ENCODE data around the gene LAMA2.

The LAMA2 gene

GRCh38 chr6:129096651-129097290 lies 213.8 kb downstream of the LAMA2 start:
- DNase-seq = no peak

GRCh38 chr6:129098061-129098553 lies 215.2 kb downstream of the LAMA2 start:
- no peak for DNase-seq

GRCh38 chr6:129099696-129100095 lies 216.8 kb downstream of the LAMA2 start:
- DNase-seq = no peak

- no peak for DNase-seq
Observed at GRCh38 chr6:129100164-129100563, 217.2 kb downstream of the LAMA2 start.

GRCh38 chr6:129102741-129103140 lies 219.8 kb downstream of the LAMA2 start:
- no peak for DNase-seq

GRCh38 chr6:129104131-129104530 lies 221.2 kb downstream of the LAMA2 start:
- no peak for DNase-seq

DNA sequence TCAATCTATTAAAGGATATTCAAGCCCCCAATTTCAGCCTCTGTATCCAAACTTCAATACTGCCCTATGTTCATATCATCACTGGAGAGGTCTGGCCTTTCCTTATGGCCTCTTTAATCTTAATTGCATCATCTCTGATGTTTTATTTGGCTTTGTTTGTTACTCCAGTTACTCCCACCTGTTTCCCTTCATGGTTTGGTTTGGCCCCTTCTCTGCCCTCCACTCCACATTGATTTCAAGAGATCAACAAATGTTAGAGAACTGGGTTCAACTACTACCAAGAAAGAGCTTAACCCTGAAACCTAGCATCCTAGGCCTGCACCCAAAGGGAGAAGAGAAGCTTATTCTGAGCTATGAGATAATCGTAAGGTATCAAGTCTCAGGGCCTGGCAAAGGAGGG lies 221.6 kb downstream of the LAMA2 start:
- DNase-seq = no peak

GRCh38 chr6:129105035-129105434 lies 222.1 kb downstream of the LAMA2 start:
- no peak for DNase-seq

DNA sequence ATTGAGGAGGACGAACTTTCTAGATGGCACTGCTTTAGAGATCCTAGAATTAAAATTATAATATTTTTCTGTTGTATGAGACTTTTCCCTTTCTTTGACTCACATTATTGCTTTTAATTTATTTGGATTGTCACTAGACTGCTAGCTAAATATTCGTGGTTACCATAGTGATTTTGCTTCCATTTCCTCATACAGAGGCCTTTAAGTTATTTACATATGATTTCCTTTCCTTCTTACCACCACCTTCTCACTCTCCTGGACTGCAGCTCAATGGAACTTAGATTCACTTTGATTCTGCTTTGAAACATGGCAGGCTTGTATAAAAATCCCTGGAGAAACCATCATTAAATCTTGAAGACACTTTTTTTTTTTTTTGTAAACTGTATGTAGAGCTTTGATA lies 222.9 kb downstream of the LAMA2 start:
- DNase-seq = no peak

DNA sequence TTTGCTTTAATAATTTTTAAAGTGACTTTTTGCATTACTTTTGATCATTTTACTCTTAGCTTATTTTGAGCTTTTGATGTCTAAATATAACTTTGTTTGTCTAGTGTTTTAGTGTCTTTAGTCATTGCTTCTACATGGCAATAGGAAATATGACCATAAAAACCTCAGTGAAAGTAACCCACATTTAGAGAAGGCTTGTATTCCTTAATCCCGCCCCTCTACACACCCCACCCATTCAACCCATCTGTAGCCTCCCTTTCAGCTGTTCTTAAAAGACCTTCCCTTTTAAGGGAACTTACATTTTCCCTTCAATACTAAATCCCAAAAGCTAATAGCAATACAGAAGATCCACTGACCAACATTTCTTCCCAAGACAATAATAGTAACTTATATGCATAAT lies 225.4 kb downstream of the LAMA2 start:
- DNase-seq = no peak

DNA sequence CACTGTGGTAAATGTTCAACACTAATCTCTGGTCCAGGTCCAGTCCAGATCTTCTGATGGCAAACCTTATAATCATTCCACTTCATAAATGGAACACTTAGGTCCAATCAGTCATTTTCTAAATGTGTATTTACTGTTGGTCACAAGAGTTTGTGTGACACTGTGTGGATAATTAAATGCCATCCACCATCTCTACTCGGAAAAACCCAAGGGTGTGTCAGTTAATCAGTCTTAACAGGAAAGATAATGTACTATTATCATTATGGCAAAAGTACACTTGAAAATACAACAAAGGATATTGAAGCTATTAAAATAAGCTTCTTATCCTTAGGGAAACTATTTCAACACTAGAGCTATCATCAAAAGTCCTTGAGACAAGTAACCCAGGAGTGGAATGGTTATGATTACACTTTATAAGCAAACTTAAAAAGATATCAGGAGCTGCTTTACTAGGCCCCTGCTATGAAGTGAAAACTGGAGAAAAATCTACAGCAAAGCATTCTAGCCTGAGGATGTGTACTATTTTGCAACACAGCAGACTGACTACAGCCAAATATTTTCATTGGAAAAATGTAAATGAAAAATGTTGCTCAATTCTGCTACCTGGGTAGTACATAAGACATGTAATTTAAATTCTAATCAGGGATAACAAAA lies 227.9 kb downstream of the LAMA2 start:
- no peak for DNase-seq

DNA sequence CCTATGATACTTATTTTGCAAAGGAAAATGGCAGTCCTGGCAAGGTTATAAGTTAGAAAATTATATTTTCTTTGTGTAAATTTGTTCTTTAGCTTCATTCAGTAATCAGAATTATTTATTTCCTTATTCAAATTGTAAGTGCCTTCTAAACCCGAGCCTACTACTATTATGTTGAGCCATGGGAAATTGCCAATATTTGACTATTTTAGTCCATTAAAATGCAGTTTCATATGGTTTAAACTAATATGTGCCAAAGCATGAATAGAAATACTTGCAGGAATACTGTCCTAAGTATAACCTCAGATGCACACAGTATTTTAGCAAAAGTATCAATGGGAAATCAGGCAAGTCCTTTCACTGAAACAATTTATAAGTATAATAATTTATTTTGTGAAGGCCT lies 228.4 kb downstream of the LAMA2 start:
- DNase-seq = no peak

DNA sequence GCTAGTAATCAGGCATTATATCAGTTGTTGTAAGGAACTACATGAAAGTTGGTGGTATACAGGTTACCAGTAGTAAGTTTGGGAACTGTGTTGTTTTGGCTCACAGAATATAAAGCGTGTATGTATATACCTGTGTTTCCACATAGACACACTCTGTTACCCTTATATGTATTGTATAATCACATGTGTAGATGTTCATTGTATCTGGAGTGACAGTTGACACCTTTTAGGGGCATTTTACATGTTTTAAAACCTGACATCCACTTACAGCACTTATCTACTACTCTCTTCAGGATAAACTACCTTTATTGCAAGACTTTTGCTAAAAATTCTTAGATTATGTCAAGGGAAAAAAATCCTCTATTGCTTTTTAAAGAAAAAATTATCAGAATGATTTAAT lies 228.9 kb downstream of the LAMA2 start:
- no peak for DNase-seq

- DNase-seq = no peak
Observed at GRCh38 chr6:129112591-129112990, 229.7 kb downstream of the LAMA2 start.

DNA sequence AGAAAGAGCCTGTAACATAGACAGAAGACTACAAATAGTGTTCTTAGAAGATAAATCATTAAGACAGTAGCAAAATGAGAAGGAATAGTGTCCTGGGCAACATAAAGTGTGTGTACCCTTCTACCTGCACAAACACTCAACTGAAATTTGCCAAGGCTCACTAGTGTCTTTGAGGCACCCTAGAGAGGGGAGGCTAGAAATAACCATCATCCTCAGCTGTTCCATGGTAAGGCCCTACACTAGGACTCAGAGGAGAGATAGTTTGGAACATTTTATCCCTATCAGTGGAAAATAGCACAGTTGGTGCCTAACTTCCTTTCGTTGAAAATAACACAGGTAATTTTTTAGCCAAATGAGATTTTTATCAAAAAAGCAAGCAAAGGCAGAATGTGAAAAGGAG lies 230.7 kb downstream of the LAMA2 start:
- no peak for DNase-seq

GRCh38 chr6:129114636-129115391 lies 231.9 kb downstream of the LAMA2 start:
- no peak for DNase-seq

DNA sequence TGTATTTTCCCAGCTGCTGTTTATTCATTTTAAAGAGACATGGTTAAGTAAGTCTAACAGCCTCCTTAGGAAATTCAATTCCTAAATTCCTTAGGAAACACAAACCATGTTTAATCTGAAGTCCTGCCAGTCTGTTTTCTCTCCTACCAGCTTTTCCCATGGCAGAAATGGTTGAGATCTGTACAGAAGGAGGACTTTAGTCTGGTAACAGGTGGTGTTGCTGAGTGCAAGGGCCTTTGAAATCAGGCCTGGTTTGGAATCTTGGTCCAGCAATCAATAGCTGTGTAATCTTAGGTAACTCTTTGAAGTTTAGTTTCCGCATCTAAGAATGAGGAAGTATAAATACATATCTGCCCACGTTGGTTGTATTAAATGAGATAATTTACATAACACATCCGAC lies 232.5 kb downstream of the LAMA2 start:
- no peak for DNase-seq

DNA sequence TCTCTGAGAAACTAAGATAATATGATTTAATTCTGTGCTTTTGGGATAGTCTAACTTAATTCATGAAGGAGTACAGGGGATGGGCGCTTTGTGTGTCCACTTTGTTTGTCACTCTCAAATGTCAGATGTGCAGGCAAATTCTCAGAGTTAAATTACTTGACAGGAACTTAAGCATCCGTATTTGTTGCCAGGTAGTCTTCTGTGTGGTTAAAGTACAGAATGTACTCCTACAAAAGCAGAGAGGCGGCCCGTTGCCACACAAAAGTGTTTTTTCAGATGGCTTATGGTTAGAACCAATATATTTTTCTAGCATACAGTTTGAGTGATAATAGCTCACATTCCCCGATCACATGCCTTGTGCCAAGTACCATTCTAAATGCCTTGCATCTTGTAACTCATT lies 234.4 kb downstream of the LAMA2 start:
- no peak for DNase-seq

GRCh38 chr6:129120856-129121638 lies 238.1 kb downstream of the LAMA2 start:
- DNase-seq = no peak

DNA sequence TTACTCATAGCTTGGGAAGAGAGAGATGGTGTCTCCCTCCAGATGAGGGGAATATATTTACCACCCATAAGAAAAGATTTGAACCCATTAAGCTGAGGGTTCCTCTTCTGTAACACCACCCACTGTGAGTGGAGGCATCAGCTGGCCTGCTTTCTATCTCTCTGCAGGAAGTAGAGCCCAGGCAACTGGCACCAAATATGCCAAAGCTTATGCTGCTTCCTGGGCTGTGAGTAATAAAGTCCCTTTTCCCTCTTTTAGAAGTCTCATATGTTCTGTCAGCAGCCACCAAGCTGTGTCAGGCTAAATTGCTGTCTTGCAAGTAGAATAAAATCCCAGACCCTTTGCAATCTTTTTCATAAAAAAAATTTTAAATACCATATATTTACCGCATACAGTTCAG lies 241.4 kb downstream of the LAMA2 start:
- no peak for DNase-seq

DNA sequence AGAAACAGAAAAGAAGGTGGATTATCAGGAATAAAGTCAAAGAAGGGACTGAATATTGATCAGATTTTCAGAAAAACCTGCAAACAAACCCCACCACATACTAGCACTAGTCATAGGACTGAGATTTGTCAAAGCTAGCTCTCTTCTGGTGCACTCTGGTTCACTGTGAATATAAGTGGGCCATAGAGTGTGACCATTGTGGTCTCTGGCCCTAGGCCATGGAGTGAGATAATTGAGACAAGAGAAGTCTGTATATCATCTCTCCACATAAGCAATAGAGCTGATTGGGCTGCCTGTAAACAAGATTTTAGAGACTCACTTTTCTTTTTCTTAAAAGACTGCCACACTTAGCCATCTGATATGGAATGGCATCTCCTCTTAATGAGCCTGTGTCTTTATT lies 247.2 kb downstream of the LAMA2 start:
- DNase-seq = no peak

- DNase-seq = no peak
Observed at GRCh38 chr6:129130959-129131681, 248.2 kb downstream of the LAMA2 start.

DNA sequence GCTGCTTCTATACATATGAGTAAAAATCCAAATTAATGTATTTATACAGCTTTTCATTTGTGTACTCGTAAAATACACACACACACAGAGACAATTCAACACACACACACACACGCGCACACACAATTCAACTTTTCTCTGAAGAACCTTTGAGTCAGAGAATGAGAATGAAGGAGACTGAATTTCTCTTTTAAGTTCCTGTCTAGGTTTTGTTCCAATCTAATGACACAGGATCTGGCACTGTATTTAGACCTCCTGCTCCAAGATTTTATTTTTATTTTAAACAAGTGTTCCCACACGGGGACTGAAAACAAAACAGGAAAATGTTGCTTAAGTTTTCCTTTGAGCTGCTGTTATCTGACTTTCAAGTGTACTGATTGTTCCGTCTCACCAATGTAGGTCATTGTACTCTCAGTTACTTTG lies 250.8 kb downstream of the LAMA2 start:
- no peak for DNase-seq

Data from NCI-H2171 treated with DMSO at 0.1 percent for 48 hours (cell line).